Endothelial cell of umbilical vein (primary cell): ENCODE data around the gene TM6SF1. TPM values are rescaled to one million over a fixed set of nuclear protein-coding genes. Genes with fewer than 3 reads are reported as not detected.
A peak's percentile ranks its signal among the peaks of the same experiment; 100 is the strongest.

Source experiments
- BruUV-seq: library from RNA; stranded (reverse); fragments of 400-500 nt; replicated peaks from 2 replicates; lab custom pipeline; 2021; lab: Mats Ljungman, UMichigan
- CTCF ChIA-PET: fragments of 300-600, 350-600 bp; sonication (Branson Sonifier 250); formaldehyde crosslinking; loops from one replicate; lab custom pipeline; 2021; ENCODE audit warnings: antibody characterized with exemption, inconsistent platforms; lab: Charles Lee
- POLR2A ChIA-PET: fragments of 300-600, 350-600 bp; sonication (Branson Sonifier 250); formaldehyde crosslinking; loops from one replicate; lab custom pipeline; 2021; ENCODE audit warnings: antibody characterized with exemption, inconsistent platforms; lab: Charles Lee
- DNase-seq: peaks from one replicate; pipeline ENCODE4 v3.0.0-alpha.2; 2011; ENCODE audit warnings: low read depth, low spot score
- FAIRE-seq: peaks from 2 replicates; lab custom pipeline; 2011; peaks lifted over from hg19 to GRCh38; lab: Jason Lieb, UNC
- H2AFZ ChIP-seq: 2 replicates; pipeline ENCODE4 v1.6.0; 2012; ENCODE audit warnings: low read depth, low read length, control low read depth, inconsistent platforms
- H3K27ac ChIP-seq: 2 replicates; pipeline ENCODE4 v1.5.1; 2011; ENCODE audit warnings: low read depth, mild to moderate bottlenecking, control low read depth, low read length, moderate library complexity; ENCODE audit not compliant: insufficient read depth
- H3K27me3 ChIP-seq, 2 experiments: 2 replicates each; pipeline versions ENCODE4 v1.6.0 to v1.6.1; 2011; ENCODE audit warnings: low read length in 2 of 2, mixed read lengths in 1 of 2; ENCODE audit not compliant: control insufficient read depth in 2 of 2, insufficient read depth in 2 of 2
- H3K36me3 ChIP-seq, 2 experiments: 2 replicates in 1 of 2; 3 replicates in 1 of 2; pipeline ENCODE4 v1.5.1; 2011; ENCODE audit warnings: low read length in 2 of 2, mild to moderate bottlenecking in 1 of 2, moderate library complexity in 1 of 2; ENCODE audit not compliant: control insufficient read depth in 2 of 2, insufficient read depth in 2 of 2; ENCODE audit errors: extremely low read depth in 1 of 2
- H3K4me1 ChIP-seq: 3 replicates; pipeline ENCODE4 v1.5.1; 2011; ENCODE audit warnings: mild to moderate bottlenecking, low read length; ENCODE audit not compliant: control insufficient read depth, insufficient read depth; ENCODE audit errors: extremely low read depth
- H3K4me2 ChIP-seq: 2 replicates; pipeline ENCODE4 v1.6.1; 2011; ENCODE audit warnings: low read length, control low read depth, mixed read lengths; ENCODE audit not compliant: insufficient read depth
- H3K4me3 ChIP-seq, 3 experiments: fragments of 200-600 bp in 1 of 3; sonication (generic), shearing (Covaris generic) in 1 of 3; replicated peaks in 1 of 3; 2 replicates each; pipeline ENCODE4 v1.5.1; 2011 to 2016; ENCODE audit warnings: control low read depth in 3 of 3, low read length in 3 of 3, mild to moderate bottlenecking in 2 of 3, inconsistent platforms in 1 of 3, low read depth in 1 of 3, moderate library complexity in 1 of 3; ENCODE audit not compliant: insufficient read depth in 1 of 3
- H3K79me2 ChIP-seq: 2 replicates; pipeline ENCODE4 v1.6.0; 2012; ENCODE audit warnings: low read length, inconsistent platforms; ENCODE audit not compliant: control insufficient read depth, insufficient read depth
- H3K9ac ChIP-seq: replicated peaks from 2 replicates; pipeline ENCODE3; 2011; ENCODE audit warnings: low read length, control low read depth; ENCODE audit not compliant: insufficient read depth; ENCODE audit errors: extremely low read depth
- H3K9me1 ChIP-seq: replicated peaks from 3 replicates; pipeline ENCODE4 v1.6.0; 2011; ENCODE audit warnings: mild to moderate bottlenecking, low read length; ENCODE audit not compliant: control insufficient read depth, insufficient read depth; ENCODE audit errors: extremely low read depth
- H3K9me3 ChIP-seq: replicated peaks from 2 replicates; pipeline ENCODE4 v1.5.1; 2012; ENCODE audit warnings: low read length, inconsistent platforms; ENCODE audit not compliant: control insufficient read depth, insufficient read depth
- H4K20me1 ChIP-seq: replicated peaks from 2 replicates; pipeline ENCODE3; 2011; ENCODE audit warnings: mild to moderate bottlenecking, low read length; ENCODE audit not compliant: control insufficient read depth, insufficient read depth; ENCODE audit errors: extremely low read depth
- EZH2 ChIP-seq: IDR thresholded peaks from 2 replicates; pipeline ENCODE4 v1.6.1; 2012; ENCODE audit warnings: borderline replicate concordance, low read depth, mild to moderate bottlenecking, moderate library complexity, low read length, inconsistent platforms; ENCODE audit not compliant: severe bottlenecking
- GATA2 ChIP-seq: IDR thresholded peaks from 2 replicates; pipeline ENCODE4 v1.7.0; 2011; ENCODE audit warnings: low read depth, mild to moderate bottlenecking, moderate library complexity, mixed read lengths, low read length; ENCODE audit not compliant: insufficient read length, insufficient read depth
- JUN ChIP-seq: IDR thresholded peaks from 2 replicates; pipeline ENCODE4 v1.6.1; 2011; ENCODE audit warnings: borderline replicate concordance, low read depth; ENCODE audit not compliant: insufficient read length, insufficient read depth
- MAX ChIP-seq: IDR thresholded peaks from 2 replicates; pipeline ENCODE4 v1.6.1; 2011; ENCODE audit not compliant: insufficient read depth, insufficient read length
- MYC ChIP-seq: IDR thresholded peaks from one replicate; pipeline ENCODE4 v1.6.1; 2011; ENCODE audit warnings: mild to moderate bottlenecking, low read depth, low read length
- POLR2A ChIP-seq: IDR thresholded peaks from 2 replicates; pipeline ENCODE4 v1.6.1; 2012; ENCODE audit warnings: low read depth, mild to moderate bottlenecking, control low read depth, low read length
- POLR2AphosphoS5 ChIP-seq: IDR thresholded peaks from 2 replicates; pipeline ENCODE4 v1.6.1; 2012; ENCODE audit warnings: low read depth, mild to moderate bottlenecking, control low read depth, low read length, moderate library complexity; ENCODE audit not compliant: insufficient read depth
- dilution Hi-C: fragments of 300-500 bp; cut with MboI; formaldehyde crosslinking; loops from one replicate; pipeline ENCODE4 v1.15.0; 2019; ENCODE audit warnings: low sequenced_read_pairs; ENCODE audit not compliant: extremely low pct_ligation_motif_present
- intact Hi-C: fragments of 100-400 bp; cut with micrococcal nuclease; formaldehyde crosslinking; loops from one replicate; pipeline ENCODE4 v1.10.0; 2022
- polyA plus RNA-seq, 4 experiments: library from polyadenylated mRNA; depleted of rRNA in 3 of 4; stranded (reverse) in 3 of 4; unstranded in 1 of 4; fragments of >200 nt; gene quantifications; 2 replicates each; pipeline versions ENCODE4 v1.2.1 to v1.2.3, GENCODE V29; 2011 to 2012; ENCODE audit warnings: missing spikeins in 1 of 4
- total RNA-seq: library from RNA; stranded (reverse); gene quantifications from 2 replicates; pipeline ENCODE4 v1.2.3, GENCODE V29; 2021
- TF ChIP-seq, protein P1 (sequence below), 2 donors: IDR thresholded peaks; 1 replicate in 1 of 2; 2 replicates in 1 of 2; pipeline ENCODE4 v1.5.1; 2011; ENCODE audit warnings: low read length in 2 of 2, mild to moderate bottlenecking in 2 of 2, moderate library complexity in 2 of 2, control low read depth in 1 of 2, inconsistent platforms in 1 of 2, low read depth in 1 of 2; ENCODE audit not compliant: insufficient read depth in 1 of 2; ENCODE audit errors: extremely low read depth in 1 of 2

The TM6SF1 gene
- total and polyA plus RNA-seq, 2 donors (not counting 3 experiments of a cell fraction or from before 2014, with no cell fraction given) = 26.5 to 38.0 TPM

DNA sequence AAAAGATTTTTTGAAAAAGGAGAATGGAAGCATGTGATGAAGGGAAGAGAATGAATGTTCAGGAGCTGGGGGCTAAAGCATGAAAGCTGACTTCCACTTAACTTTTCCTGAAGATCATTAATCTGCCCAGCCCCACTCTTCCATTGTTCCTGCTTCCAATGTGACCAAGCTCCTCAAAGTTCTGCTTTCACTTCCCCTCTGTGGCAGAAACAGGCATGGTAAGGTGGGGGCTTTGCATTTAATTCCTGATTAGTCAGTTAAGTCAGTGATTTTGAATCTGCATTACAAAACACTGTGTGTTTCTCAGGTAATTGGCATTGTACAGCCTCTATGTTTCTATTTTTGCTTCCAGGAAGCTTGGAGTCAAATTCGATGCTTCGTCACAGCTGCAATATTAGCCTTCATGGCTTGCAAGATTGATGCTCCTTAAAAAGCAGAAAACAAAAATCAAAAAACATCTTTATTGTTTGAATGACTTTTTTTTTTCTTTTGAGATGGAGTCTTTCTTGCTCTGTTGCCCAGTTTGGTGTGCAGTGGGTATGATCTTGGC, 7.3 kb upstream of the TM6SF1 start:
- Histone ChIP-seq H3K4me2 (no peak overlapping the region), H3K79me2 (no peaks in the 10 kb centered on the region), H3K27ac (no peak overlapping the region), H3K9me1 (no peaks in the 10 kb centered on the region), H3K27me3 (no peaks in the 10 kb centered on the region), H3K36me3 (no peaks in the 10 kb centered on the region), H3K9ac (no peak overlapping the region), H2AFZ (peak overlapping the region; percentile 7), H3K4me3 (no peak overlapping the region), H4K20me1 (no peaks in the 10 kb centered on the region), H3K4me1 (peaks cover 3% of the 10 kb centered on the region), H3K9me3 (no peaks in the 10 kb centered on the region)
- BruUV-seq = no TSS peak
- dilution Hi-C loops (no loop called here), intact Hi-C loops (no loop called here)
- TF ChIP-seq, protein P1, sequence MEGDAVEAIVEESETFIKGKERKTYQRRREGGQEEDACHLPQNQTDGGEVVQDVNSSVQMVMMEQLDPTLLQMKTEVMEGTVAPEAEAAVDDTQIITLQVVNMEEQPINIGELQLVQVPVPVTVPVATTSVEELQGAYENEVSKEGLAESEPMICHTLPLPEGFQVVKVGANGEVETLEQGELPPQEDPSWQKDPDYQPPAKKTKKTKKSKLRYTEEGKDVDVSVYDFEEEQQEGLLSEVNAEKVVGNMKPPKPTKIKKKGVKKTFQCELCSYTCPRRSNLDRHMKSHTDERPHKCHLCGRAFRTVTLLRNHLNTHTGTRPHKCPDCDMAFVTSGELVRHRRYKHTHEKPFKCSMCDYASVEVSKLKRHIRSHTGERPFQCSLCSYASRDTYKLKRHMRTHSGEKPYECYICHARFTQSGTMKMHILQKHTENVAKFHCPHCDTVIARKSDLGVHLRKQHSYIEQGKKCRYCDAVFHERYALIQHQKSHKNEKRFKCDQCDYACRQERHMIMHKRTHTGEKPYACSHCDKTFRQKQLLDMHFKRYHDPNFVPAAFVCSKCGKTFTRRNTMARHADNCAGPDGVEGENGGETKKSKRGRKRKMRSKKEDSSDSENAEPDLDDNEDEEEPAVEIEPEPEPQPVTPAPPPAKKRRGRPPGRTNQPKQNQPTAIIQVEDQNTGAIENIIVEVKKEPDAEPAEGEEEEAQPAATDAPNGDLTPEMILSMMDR (IDR thresholded peaks at IDR 0.05; ENCODE audit: extremely low read depth in 1 of 2, insufficient read depth in 1 of 2, low read depth in 1 of 2, low read length in 2 of 2) = no peak
- no peak for TF ChIP-seq POLR2AphosphoS5
- TF ChIP-seq JUN = no peak
- no peak for TF ChIP-seq POLR2A
- no peak for TF ChIP-seq EZH2
- no peak for TF ChIP-seq GATA2
- no peak for TF ChIP-seq MAX
- TF ChIP-seq MYC = no peak
- CTCF ChIA-PET = interaction anchor here (1.1 to 1.5 kb wide), 2 partner anchors 13 to 29 kb away, joined by 3 to 4 read pairs; no protein-coding TSS in a partner anchor
- POLR2A ChIA-PET = no interaction called here
- no peak for DNase-seq
- peak; percentile 46 for FAIRE-seq
